ENCODE data around the gene P2RX6. TPM values are rescaled to one million over a fixed set of nuclear protein-coding genes. Genes with fewer than 3 reads are reported as not detected.

P2RX6 gene
- total RNA-seq, 1 donor from 2014 or later, result not detected

DNA sequence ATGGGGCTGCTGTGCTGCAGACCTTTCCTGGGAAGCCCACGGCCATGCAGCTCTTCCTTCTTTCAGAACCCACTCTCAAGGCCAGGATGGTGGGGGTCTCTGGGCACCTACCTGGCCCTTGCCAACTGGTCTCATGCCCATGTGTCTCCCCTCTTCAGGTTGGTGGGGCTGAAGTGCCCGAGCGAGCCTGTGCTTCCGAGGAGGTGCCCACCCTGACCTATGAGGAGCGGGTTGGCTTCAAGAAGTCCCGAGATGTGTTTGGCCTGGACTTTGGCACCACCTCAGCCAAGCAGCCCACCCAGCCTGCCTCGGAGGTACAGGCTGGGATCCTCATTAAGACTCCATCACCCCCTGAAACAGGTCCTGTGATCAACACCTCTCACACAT lies 22.9 kb upstream of the P2RX6 start:
- H3K4me3 ChIP-seq (ENCODE audit: low read depth, low read length), result no peak overlapping the region
- no peak for DNase-seq (ENCODE audit: low read depth)
- TF ChIP-seq, protein P1, sequence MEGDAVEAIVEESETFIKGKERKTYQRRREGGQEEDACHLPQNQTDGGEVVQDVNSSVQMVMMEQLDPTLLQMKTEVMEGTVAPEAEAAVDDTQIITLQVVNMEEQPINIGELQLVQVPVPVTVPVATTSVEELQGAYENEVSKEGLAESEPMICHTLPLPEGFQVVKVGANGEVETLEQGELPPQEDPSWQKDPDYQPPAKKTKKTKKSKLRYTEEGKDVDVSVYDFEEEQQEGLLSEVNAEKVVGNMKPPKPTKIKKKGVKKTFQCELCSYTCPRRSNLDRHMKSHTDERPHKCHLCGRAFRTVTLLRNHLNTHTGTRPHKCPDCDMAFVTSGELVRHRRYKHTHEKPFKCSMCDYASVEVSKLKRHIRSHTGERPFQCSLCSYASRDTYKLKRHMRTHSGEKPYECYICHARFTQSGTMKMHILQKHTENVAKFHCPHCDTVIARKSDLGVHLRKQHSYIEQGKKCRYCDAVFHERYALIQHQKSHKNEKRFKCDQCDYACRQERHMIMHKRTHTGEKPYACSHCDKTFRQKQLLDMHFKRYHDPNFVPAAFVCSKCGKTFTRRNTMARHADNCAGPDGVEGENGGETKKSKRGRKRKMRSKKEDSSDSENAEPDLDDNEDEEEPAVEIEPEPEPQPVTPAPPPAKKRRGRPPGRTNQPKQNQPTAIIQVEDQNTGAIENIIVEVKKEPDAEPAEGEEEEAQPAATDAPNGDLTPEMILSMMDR (conservative IDR thresholded peaks at IDR 0.05; ENCODE audit: low read depth, low read length), result no peak

DNA sequence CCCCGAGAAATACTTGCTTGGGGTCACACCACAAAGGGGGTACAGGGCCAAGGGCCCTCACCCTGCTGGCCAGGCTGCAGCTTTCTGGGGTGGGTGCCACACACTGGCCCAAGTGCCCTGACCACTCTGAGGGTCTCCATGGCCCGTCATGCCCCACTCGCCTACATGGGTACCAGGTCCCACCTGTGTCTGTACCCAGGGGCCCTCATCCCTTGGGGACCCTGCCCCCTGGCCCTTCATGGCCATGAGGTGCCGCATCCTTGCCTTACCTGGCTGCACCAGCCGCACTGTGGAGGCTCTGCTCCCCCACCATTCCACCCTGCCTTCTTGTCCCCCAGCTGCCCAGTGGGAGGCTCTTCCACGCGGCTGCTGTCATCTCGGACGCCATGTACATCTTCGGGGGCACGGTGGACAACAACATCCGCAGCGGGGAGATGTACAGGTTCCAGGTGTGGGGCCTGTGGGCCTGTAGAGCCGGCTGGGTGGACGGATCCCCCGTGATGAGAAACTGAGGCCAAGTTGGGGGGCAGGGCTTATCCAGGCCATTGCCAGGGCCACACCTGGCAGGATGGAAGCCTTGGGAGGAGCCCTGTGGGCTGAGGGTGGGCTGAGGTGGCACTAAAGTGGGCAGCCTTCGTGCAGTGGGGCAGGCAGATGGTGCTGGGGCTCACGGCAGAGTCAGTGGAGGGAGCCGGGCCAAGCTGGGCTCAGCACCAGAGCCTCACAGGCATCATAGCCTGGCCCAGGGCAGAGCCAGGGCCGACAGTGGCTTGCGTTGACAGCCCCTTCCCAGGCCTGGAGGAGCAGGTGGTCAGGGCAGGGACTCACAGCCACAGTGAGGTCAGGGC lies 22.3 kb upstream of the P2RX6 start:
- H3K4me3 ChIP-seq (ENCODE audit: low read depth, low read length), result no peak overlapping the region
- DNase-seq (ENCODE audit: low read depth), result no peak
- TF ChIP-seq, protein P1 (conservative IDR thresholded peaks at IDR 0.05; ENCODE audit: low read depth, low read length), result no peak

DNA sequence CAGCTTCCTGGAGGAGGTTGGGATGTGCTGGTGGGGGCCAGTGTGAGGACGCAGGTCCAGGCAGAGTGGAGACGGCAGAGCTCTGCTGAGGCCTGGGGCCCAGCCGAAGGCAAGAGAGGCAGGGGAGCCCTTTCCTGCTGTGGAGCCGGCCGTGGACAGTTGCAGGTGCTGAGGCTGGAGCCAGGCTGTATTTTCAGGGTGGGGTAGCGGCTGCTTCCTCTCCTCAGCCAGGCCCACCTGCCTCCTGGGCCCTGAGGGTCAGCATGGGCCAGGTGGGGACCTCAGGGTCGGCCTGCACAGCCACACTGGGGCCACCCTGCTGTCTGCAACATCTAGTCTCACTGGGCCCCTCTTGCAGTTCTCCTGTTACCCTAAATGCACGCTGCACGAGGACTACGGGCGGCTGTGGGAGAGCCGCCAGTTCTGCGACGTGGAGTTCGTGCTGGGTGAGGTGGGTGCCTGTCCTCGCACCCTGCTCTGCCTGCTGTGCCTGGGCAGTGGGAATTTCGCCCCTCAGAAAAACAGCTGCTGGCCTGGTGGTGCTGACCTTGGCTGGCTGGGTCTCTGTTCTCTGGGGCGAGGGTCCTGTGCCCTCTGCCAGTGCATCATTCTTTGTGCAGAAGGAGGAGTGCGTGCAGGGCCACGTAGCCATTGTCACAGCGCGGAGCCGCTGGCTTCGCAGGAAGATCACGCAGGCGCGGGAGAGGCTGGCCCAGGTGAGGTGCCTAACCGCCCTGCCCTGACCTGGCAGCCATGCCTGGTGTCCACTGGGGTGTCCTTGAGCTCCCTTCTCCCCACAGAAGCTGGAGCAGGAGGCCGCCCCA lies 21.4 kb upstream of the P2RX6 start:
- no peak for DNase-seq (ENCODE audit: low read depth)
- no peak overlapping the region for H3K4me3 ChIP-seq (ENCODE audit: low read depth, low read length)
- TF ChIP-seq, protein P1 (conservative IDR thresholded peaks at IDR 0.05; ENCODE audit: low read depth, low read length), result no peak

DNA sequence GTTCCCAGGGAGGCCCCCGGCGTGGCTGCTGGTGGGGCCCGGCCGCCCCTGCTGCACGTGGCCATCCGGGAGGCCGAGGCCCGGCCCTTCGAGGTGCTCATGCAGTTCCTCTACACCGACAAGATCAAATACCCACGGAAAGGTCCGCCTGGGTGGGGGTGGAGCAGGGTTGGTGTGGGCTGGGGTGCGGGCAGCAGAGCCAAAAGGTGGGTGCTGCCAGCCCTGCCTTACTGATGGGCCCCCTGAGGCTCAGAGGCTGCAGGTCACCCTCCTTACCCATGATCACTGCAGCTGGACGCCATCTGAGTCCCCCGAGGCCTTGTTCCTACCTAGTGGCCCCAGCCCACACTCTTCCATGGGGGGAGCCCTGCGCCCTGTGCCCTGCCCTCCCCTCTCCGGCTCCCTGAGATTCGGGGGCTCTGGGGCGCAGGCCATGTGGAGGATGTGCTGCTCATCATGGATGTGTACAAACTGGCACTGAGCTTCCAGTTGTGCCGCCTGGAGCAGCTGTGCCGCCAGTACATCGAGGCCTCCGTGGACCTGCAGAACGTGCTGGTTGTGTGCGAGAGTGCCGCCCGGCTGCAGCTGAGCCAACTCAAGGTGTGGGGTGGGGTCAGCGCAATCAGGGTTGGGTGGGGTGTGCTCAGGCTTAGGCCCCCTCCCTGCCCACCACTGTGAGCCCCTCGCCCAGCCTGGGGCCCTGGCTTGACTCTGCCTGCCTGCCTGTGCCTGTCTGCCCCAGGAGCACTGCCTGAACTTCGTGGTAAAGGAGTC lies 20.6 kb upstream of the P2RX6 start:
- TF ChIP-seq, protein P1 (conservative IDR thresholded peaks at IDR 0.05; ENCODE audit: low read depth, low read length), result no peak
- no peak for DNase-seq (ENCODE audit: low read depth)
- H3K4me3 ChIP-seq (ENCODE audit: low read depth, low read length), result no peak overlapping the region

DNA sequence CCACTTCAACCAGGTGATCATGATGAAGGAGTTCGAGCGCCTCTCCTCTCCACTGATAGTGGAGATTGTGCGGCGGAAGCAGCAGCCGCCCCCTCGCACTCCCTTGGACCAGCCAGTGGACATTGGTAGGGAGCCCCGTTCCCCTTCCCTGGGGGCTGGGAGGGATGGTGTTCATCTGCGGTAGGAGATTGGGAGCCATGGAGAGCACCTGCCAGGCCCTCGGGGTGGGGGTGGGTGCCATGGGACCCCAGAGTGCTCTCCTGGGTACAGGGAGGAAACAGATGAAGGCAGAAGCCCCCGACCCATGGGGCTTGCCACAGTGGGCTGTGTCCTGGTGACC lies 20.1 kb upstream of the P2RX6 start:
- DNase-seq (ENCODE audit: low read depth), result no peak
- TF ChIP-seq, protein P1 (conservative IDR thresholded peaks at IDR 0.05; ENCODE audit: low read depth, low read length), result no peak

DNA sequence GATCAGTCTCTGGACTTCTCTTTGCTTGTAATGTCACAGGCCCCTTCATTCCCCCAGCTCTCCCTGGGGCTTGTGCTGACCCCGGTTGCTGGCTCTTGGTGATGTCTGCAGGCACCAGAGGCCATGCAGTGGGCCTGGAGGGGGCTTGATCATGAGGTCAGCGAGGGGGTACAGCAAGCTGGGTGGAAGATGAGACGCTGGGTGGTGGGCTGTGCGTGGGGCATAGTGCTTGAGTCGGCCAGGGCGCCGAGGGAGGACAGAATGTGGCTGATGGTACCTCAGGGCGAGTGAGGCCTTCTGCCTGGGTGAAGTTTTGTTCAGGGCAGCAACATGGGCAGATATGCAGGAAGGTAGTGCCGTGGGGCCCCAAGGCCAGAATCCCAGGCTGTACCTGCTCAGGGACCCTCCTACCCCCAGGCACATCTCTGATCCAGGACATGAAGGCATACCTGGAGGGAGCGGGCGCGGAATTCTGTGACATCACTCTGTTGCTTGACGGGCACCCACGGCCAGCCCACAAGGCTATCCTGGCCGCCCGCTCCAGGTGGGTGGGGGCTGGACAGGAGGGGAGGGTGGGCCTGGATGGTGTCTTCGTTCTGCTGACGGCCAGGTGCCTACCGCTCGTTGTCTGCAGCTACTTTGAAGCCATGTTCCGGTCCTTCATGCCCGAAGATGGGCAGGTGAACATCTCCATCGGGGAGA lies 19.5 kb upstream of the P2RX6 start:
- H3K4me3 ChIP-seq (ENCODE audit: low read depth, low read length), result no peak overlapping the region
- DNase-seq (ENCODE audit: low read depth), result no peak
- TF ChIP-seq, protein P1 (conservative IDR thresholded peaks at IDR 0.05; ENCODE audit: low read depth, low read length), result no peak

More for the DNA sequence above, 20.1 kb upstream of the P2RX6 start:
- no peak overlapping the region for H3K4me3 ChIP-seq (ENCODE audit: low read depth, low read length)

Measured in epithelial cell of proximal tubule (primary cell).